ENCODE data around the gene FBXO34. TPM values are rescaled to one million over a fixed set of nuclear protein-coding genes. Genes with fewer than 3 reads are reported as not detected.

FBXO34 gene
- total RNA-seq, 4 donors from 2014 or later = 33.3 to 43.1 (median 34.5) TPM

GRCh38 chr14:55313480-55313879 lies 42.3 kb downstream of the FBXO34 start:
- H3K27me3 ChIP-seq = no peaks in the 10 kb centered on the region
- H3K9me3 ChIP-seq = peaks cover 0 to 18% (median 11%) of the 10 kb centered on the region in 3 donors
- TF ChIP-seq, protein P1, sequence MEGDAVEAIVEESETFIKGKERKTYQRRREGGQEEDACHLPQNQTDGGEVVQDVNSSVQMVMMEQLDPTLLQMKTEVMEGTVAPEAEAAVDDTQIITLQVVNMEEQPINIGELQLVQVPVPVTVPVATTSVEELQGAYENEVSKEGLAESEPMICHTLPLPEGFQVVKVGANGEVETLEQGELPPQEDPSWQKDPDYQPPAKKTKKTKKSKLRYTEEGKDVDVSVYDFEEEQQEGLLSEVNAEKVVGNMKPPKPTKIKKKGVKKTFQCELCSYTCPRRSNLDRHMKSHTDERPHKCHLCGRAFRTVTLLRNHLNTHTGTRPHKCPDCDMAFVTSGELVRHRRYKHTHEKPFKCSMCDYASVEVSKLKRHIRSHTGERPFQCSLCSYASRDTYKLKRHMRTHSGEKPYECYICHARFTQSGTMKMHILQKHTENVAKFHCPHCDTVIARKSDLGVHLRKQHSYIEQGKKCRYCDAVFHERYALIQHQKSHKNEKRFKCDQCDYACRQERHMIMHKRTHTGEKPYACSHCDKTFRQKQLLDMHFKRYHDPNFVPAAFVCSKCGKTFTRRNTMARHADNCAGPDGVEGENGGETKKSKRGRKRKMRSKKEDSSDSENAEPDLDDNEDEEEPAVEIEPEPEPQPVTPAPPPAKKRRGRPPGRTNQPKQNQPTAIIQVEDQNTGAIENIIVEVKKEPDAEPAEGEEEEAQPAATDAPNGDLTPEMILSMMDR (IDR thresholded peaks at IDR 0.05) = no peak
- no peak for TF ChIP-seq POLR2A (IDR thresholded peaks at IDR 0.05)
- 86 to 90% methylated on average over 5 of the region's 5 CpGs for WGBS, 2 donors
- intact Hi-C loops (cut with DNase I) = no loop called here
- peaks cover 0 to 37% (median 0%) of the 10 kb centered on the region in 3 donors for H3K36me3 ChIP-seq
- H3K4me3 ChIP-seq = no peak overlapping the region
- peaks cover 0 to 73% (median 20%) of the 10 kb centered on the region in 3 donors for H3K4me1 ChIP-seq
- no peak for DNase-seq
- no peak overlapping the region for H3K27ac ChIP-seq

GRCh38 chr14:55314449-55314848 lies 43.2 kb downstream of the FBXO34 start:
- Histone ChIP-seq H3K9me3 (peaks cover 0 to 18% (median 11%) of the 10 kb centered on the region in 3 donors), H3K27me3 (no peaks in the 10 kb centered on the region), H3K27ac (no peak overlapping the region), H3K4me3 (no peak overlapping the region), H3K36me3 (peaks cover 0 to 40% (median 0%) of the 10 kb centered on the region in 3 donors), H3K4me1 (peaks cover 0 to 63% (median 20%) of the 10 kb centered on the region in 3 donors)
- intact Hi-C loops (cut with DNase I) = no loop called here
- TF ChIP-seq POLR2A (IDR thresholded peaks at IDR 0.05) = no peak
- TF ChIP-seq, protein P1 (IDR thresholded peaks at IDR 0.05) = no peak
- no peak for DNase-seq

- DNase-seq = no peak
- 40 to 42% methylated on average over 4 of the region's 4 CpGs for WGBS, 2 donors
- intact Hi-C loops (cut with DNase I) = no loop called here
- H3K9me3 ChIP-seq = peaks cover 0 to 18% (median 11%) of the 10 kb centered on the region in 3 donors
- H3K4me3 ChIP-seq = no peak overlapping the region
- H3K4me1 ChIP-seq = peaks cover 0 to 42% (median 12%) of the 10 kb centered on the region in 3 donors
- peak overlapping the region in 3 of 4 donors; percentile 11 to 38 (median 28) for H3K27ac ChIP-seq
- no peak for TF ChIP-seq POLR2A (IDR thresholded peaks at IDR 0.05)
- TF ChIP-seq, protein P1 (IDR thresholded peaks at IDR 0.05) = no peak
- peaks cover 0 to 50% (median 0%) of the 10 kb centered on the region in 3 donors for H3K36me3 ChIP-seq
- H3K27me3 ChIP-seq = no peaks in the 10 kb centered on the region
These were observed 45.3 kb downstream of the FBXO34 start for GRCh38 chr14:55316564-55316963.

DNA sequence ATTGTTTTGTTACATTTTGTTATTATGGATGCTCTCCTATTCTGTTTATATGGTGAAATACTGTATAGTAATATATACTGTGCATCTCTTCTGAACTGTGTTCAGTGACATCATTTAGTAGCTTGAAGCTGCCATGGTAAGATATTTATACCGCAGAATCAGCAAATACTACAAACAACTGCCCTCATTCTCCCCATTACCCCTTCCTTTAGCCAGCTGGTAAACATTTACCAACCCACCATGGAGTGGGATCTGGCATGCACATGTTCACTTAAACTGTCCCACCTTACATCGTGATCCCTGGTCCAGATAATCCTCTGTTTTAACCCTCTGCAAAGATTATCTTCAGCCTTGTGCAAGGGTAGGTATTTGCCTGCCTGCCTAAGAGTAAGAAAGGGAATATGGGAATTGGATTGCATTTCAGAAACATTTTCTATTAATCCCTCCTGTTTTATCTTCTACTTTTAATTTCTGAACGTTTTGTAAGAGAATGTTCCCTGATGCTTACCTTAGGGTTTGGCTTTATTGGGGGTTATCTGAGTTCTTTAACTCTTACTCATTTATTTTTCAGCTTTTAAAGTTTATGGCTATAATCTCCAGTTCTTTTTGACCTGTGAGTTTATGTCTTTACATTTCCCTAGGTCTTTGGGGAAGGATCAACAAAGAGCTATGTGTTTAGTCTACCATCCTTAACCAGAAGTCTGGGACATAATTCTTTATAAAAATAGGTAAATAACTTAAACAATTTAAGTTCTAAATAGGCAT lies 46.5 kb downstream of the FBXO34 start:
- H3K27me3 ChIP-seq = no peaks in the 10 kb centered on the region
- H3K4me3 ChIP-seq = no peak overlapping the region
- peak overlapping the region in 1 of 4 donors; percentile 28 for H3K27ac ChIP-seq
- intact Hi-C loops (cut with DNase I) = no loop called here
- no peak for DNase-seq
- peaks cover 0 to 41% (median 0%) of the 10 kb centered on the region in 3 donors for H3K36me3 ChIP-seq
- H3K9me3 ChIP-seq = peaks cover 0 to 9% (median 2%) of the 10 kb centered on the region in 3 donors
- peaks cover 0 to 39% (median 12%) of the 10 kb centered on the region in 3 donors for H3K4me1 ChIP-seq
- TF ChIP-seq, protein P1 (IDR thresholded peaks at IDR 0.05) = no peak
- TF ChIP-seq POLR2A (IDR thresholded peaks at IDR 0.05) = no peak
- WGBS, 2 donors = 57 to 85% methylated on average over 2 to 3 of the region's 3 CpGs

- no peak for DNase-seq
- TF ChIP-seq POLR2A (IDR thresholded peaks at IDR 0.05) = no peak
- TF ChIP-seq, protein P1 (IDR thresholded peaks at IDR 0.05) = no peak
- no peaks in the 10 kb centered on the region for H3K27me3 ChIP-seq
- H3K27ac ChIP-seq = no peak overlapping the region
- H3K4me1 ChIP-seq = peaks cover 0 to 39% (median 12%) of the 10 kb centered on the region in 3 donors
- WGBS, 2 donors = 100% methylated on average over 1 of the region's 1 CpG
- no peak overlapping the region for H3K4me3 ChIP-seq
- peaks cover 0 to 31% (median 0%) of the 10 kb centered on the region in 3 donors for H3K36me3 ChIP-seq
- intact Hi-C loops (cut with DNase I) = no loop called here
- H3K9me3 ChIP-seq = no peaks in the 10 kb centered on the region
These were observed 47.5 kb downstream of the FBXO34 start for GRCh38 chr14:55318694-55319093.

Measured in esophagus squamous epithelium (tissue), 5 donors.